Glutamatergic neuron (in vitro differentiated cells): ENCODE results near the gene SYNPO2L. TPM values are rescaled to one million over a fixed set of nuclear protein-coding genes. Genes with fewer than 3 reads are reported as not detected.
A peak's percentile ranks its signal among the peaks of the same experiment; 100 is the strongest.
"Not testable (repeated sequence)": the region's sequence is repeated elsewhere in the genome, so short reads cannot be mapped to it uniquely, and the experiment has no call there.

Source experiments
- DNase-seq: peaks from one replicate; pipeline ENCODE4 v3.0.0; 2022
- H3K27ac Mint-ChIP-seq: one replicate; pipeline ENCODE4 v1.8.0; 2020; ENCODE audit warnings: mild to moderate bottlenecking, mixed read lengths, inconsistent platforms; ENCODE audit not compliant: unreplicated experiment
- H3K27me3 Mint-ChIP-seq: one replicate; pipeline ENCODE4 v1.8.0; 2020; ENCODE audit warnings: mild to moderate bottlenecking, moderate library complexity, mixed read lengths, inconsistent platforms; ENCODE audit not compliant: unreplicated experiment
- H3K36me3 Mint-ChIP-seq: one replicate; pipeline ENCODE4 v1.8.0; 2020; ENCODE audit warnings: mild to moderate bottlenecking, mixed read lengths, inconsistent platforms; ENCODE audit not compliant: unreplicated experiment
- H3K4me1 Mint-ChIP-seq: one replicate; pipeline ENCODE4 v1.8.0; 2020; ENCODE audit warnings: mild to moderate bottlenecking, low read depth, mixed read lengths, inconsistent platforms; ENCODE audit not compliant: unreplicated experiment
- H3K4me3 Mint-ChIP-seq: one replicate; pipeline ENCODE4 v1.8.0; 2020; ENCODE audit warnings: mild to moderate bottlenecking, mixed read lengths, inconsistent platforms; ENCODE audit not compliant: unreplicated experiment
- H3K9me3 Mint-ChIP-seq: one replicate; pipeline ENCODE4 v1.8.0; 2020; ENCODE audit warnings: mild to moderate bottlenecking, moderate library complexity, mixed read lengths, inconsistent platforms; ENCODE audit not compliant: unreplicated experiment
- CTCF ChIP-seq: fragments of 200-600 bp; sonication (generic); IDR thresholded peaks from one replicate; pipeline ENCODE4 v1.5.0; 2021; ENCODE audit not compliant: partially characterized antibody, unreplicated experiment
- total RNA-seq: library from RNA; stranded (reverse); fragmentation: NEBNext Ultra II Directional; extraction: Animal tissue kit (Norgen Biotek cat#: 25700); gene quantifications from one replicate; pipeline ENCODE4 v1.2.1, GENCODE V29; 2021; ENCODE audit not compliant: unreplicated experiment

The SYNPO2L gene
- total RNA-seq, 1 donor from 2014 or later: 0.42 TPM

GRCh38 chr10:73664156-73665040 lies 8.6 kb upstream of the SYNPO2L start:
- H3K4me3 Mint-ChIP-seq, DNase-seq, H3K4me1 Mint-ChIP-seq, H3K36me3 Mint-ChIP-seq, H3K27ac Mint-ChIP-seq, H3K27me3 Mint-ChIP-seq, H3K9me3 Mint-ChIP-seq: not testable (repeated sequence)

- DNase-seq, H3K36me3 Mint-ChIP-seq, H3K27me3 Mint-ChIP-seq, H3K27ac Mint-ChIP-seq, H3K4me3 Mint-ChIP-seq, H3K4me1 Mint-ChIP-seq, H3K9me3 Mint-ChIP-seq: not testable (repeated sequence)
These were observed 7.8 kb upstream of the SYNPO2L start for GRCh38 chr10:73663621-73664020.

GRCh38 chr10:73662705-73663104 lies 6.9 kb upstream of the SYNPO2L start:
- H3K4me3 Mint-ChIP-seq, H3K4me1 Mint-ChIP-seq, H3K36me3 Mint-ChIP-seq, H3K27me3 Mint-ChIP-seq, DNase-seq, H3K9me3 Mint-ChIP-seq: not testable (repeated sequence)
- H3K27ac Mint-ChIP-seq: peak overlapping the region; percentile 48

GRCh38 chr10:73655257-73655989 lies 406 bp downstream of the SYNPO2L start:
- H3K4me3 Mint-ChIP-seq: no peak overlapping the region
- H3K36me3 Mint-ChIP-seq: no peaks in the 10 kb centered on the region
- DNase-seq: no peak
- peaks cover 4% of the 10 kb centered on the region for H3K27me3 Mint-ChIP-seq
- peak overlapping the region; percentile 29 for H3K27ac Mint-ChIP-seq
- peaks cover 2% of the 10 kb centered on the region for H3K9me3 Mint-ChIP-seq
- H3K4me1 Mint-ChIP-seq: peaks cover 21% of the 10 kb centered on the region
- TF ChIP-seq CTCF: no peak

GRCh38 chr10:73653701-73654100 lies 2.1 kb downstream of the SYNPO2L start:
- DNase-seq: no peak
- Mint-ChIP-seq H3K36me3 (no peaks in the 10 kb centered on the region), H3K9me3 (peaks cover 3% of the 10 kb centered on the region), H3K27me3 (peaks cover 4% of the 10 kb centered on the region), H3K4me3 (peak overlapping the region; percentile 17), H3K27ac (no peak overlapping the region), H3K4me1 (peaks cover 21% of the 10 kb centered on the region)
- TF ChIP-seq CTCF: no peak

- Mint-ChIP-seq H3K36me3 (no peaks in the 10 kb centered on the region), H3K4me3 (no peak overlapping the region), H3K9me3 (peaks cover 3% of the 10 kb centered on the region), H3K4me1 (peaks cover 21% of the 10 kb centered on the region), H3K27ac (no peak overlapping the region), H3K27me3 (peaks cover 4% of the 10 kb centered on the region)
- no peak for TF ChIP-seq CTCF
- no peak for DNase-seq
These were observed 2.6 kb downstream of the SYNPO2L start for GRCh38 chr10:73653195-73653594.
